Measurements from ENCODE around the gene KCNJ14. TPM values are rescaled to one million over a fixed set of nuclear protein-coding genes. Genes with fewer than 3 reads are reported as not detected.

KCNJ14 gene
- total RNA-seq, 3 donors from 2014 or later: 0.80 to 1.6 (median 1.0) TPM

DNA sequence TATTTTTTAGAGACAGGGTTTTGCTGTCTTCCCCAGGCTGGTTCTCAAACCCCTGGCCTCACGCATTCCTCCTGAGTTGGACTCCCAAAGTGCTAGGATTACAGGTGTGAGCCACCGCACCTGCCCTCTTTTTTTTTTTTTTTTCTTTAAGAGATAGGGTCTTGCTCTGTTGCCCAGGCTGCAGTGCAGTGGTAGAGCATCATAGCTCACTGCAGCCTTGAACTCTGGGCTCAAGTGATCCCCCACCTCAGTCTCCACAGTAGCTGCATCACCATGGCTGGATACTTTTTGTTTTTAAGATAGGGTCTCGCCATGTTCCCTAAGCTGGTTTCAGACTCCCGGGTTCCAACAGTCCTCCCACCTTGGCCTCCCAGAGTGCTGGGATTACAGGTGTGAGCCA is 1.5 kb downstream of the KCNJ14 start:
- Histone ChIP-seq H3K4me1 (no peaks in the 10 kb centered on the region), H3K9me3 (no peaks in the 10 kb centered on the region), H3K27ac (no peak overlapping the region), H3K27me3 (no peaks in the 10 kb centered on the region), H3K4me3 (no peak overlapping the region), H3K36me3 (peaks cover 7% of the 10 kb centered on the region)
- intact Hi-C loops (cut with DNase I; ENCODE audit: low total_unique reads): no loop called here
- no peak for DNase-seq (ENCODE audit: low spot score in 2 of 2)
- TF ChIP-seq, protein P1, sequence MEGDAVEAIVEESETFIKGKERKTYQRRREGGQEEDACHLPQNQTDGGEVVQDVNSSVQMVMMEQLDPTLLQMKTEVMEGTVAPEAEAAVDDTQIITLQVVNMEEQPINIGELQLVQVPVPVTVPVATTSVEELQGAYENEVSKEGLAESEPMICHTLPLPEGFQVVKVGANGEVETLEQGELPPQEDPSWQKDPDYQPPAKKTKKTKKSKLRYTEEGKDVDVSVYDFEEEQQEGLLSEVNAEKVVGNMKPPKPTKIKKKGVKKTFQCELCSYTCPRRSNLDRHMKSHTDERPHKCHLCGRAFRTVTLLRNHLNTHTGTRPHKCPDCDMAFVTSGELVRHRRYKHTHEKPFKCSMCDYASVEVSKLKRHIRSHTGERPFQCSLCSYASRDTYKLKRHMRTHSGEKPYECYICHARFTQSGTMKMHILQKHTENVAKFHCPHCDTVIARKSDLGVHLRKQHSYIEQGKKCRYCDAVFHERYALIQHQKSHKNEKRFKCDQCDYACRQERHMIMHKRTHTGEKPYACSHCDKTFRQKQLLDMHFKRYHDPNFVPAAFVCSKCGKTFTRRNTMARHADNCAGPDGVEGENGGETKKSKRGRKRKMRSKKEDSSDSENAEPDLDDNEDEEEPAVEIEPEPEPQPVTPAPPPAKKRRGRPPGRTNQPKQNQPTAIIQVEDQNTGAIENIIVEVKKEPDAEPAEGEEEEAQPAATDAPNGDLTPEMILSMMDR (IDR thresholded peaks at IDR 0.05): no peak
- TF ChIP-seq POLR2A (IDR thresholded peaks at IDR 0.05) (no peak), POLR2AphosphoS5 (IDR thresholded peaks at IDR 0.05) (no peak)

DNA sequence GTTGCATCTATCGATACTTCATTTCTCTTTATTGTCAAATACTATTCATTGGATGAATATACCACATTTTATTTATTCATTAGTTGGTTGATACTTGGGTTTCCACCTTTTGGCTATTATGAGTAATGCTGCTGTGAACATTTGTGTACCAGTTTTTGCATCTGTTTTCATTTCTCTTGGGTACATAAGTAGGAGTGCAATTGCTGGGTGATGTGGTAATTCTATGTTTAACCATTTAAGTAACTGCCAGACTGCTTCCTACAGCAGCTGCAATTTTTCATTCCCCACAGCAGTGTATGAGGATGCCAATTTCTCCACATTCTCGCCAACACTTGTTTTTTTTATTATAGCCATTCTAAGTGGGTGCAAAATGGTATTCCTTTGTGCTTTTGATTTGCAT is 2.6 kb downstream of the KCNJ14 start:
- TF ChIP-seq POLR2AphosphoS5 (IDR thresholded peaks at IDR 0.05) (no peak), POLR2A (IDR thresholded peaks at IDR 0.05) (no peak)
- TF ChIP-seq, protein P1 (IDR thresholded peaks at IDR 0.05): no peak
- no peak overlapping the region for H3K27ac ChIP-seq
- no peaks in the 10 kb centered on the region for H3K27me3 ChIP-seq
- no peak overlapping the region for H3K4me3 ChIP-seq
- no peaks in the 10 kb centered on the region for H3K4me1 ChIP-seq
- peaks cover 7% of the 10 kb centered on the region for H3K36me3 ChIP-seq
- no peaks in the 10 kb centered on the region for H3K9me3 ChIP-seq
- intact Hi-C loops (cut with DNase I; ENCODE audit: low total_unique reads): no loop called here
- DNase-seq (ENCODE audit: low spot score in 2 of 2): no peak

DNA sequence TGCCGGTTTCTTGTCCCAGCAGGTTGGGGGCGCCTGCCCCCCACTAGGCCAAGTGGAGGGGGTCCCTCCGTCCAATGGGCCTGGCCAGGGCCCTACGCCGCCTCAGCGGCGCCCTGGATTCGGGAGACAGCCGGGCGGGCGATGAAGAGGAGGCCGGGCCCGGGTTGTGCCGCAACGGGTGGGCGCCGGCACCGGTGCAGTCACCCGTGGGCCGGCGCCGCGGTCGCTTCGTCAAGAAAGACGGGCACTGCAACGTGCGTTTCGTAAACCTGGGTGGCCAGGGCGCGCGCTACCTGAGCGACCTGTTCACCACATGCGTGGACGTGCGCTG is 6.2 kb downstream of the KCNJ14 start:
- Histone ChIP-seq H3K9me3 (no peaks in the 10 kb centered on the region), H3K27ac (no peak overlapping the region), H3K4me3 (no peak overlapping the region), H3K4me1 (no peaks in the 10 kb centered on the region), H3K36me3 (no peaks in the 10 kb centered on the region), H3K27me3 (no peaks in the 10 kb centered on the region)
- intact Hi-C loops (cut with DNase I; ENCODE audit: low total_unique reads): no loop called here
- TF ChIP-seq POLR2A (IDR thresholded peaks at IDR 0.05): no peak
- no peak for TF ChIP-seq POLR2AphosphoS5 (IDR thresholded peaks at IDR 0.05)
- TF ChIP-seq, protein P1 (IDR thresholded peaks at IDR 0.05): no peak
- no peak for DNase-seq (ENCODE audit: low spot score in 2 of 2)

DNA sequence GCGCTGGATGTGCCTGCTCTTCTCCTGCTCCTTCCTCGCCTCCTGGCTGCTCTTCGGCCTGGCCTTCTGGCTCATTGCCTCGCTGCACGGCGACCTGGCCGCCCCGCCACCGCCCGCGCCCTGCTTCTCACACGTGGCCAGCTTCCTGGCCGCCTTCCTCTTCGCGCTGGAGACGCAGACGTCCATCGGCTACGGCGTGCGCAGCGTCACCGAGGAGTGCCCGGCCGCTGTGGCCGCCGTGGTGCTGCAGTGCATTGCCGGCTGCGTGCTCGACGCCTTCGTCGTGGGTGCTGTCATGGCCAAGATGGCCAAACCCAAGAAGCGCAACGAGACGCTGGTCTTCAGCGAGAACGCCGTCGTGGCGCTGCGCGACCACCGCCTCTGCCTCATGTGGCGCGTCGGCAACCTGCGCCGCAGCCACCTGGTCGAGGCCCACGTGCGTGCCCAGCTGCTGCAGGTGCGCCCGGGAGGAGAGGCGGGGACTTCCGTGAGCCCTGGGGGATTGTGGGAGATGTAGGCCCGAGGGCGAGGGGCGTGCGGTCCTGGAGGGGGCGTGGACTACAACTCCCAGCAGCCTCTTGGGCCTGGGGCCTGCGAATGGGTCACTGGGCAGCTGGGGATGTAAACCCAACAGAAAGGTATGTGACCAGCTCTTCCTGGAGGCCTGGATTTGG is 6.7 kb downstream of the KCNJ14 start:
- H3K27me3 ChIP-seq: no peaks in the 10 kb centered on the region
- no peak for TF ChIP-seq POLR2AphosphoS5 (IDR thresholded peaks at IDR 0.05)
- TF ChIP-seq POLR2A (IDR thresholded peaks at IDR 0.05): no peak
- TF ChIP-seq, protein P1 (IDR thresholded peaks at IDR 0.05): no peak
- H3K9me3 ChIP-seq: no peaks in the 10 kb centered on the region
- H3K27ac ChIP-seq: no peak overlapping the region
- H3K4me1 ChIP-seq: no peaks in the 10 kb centered on the region
- DNase-seq (ENCODE audit: low spot score in 2 of 2): no peak
- H3K4me3 ChIP-seq: no peak overlapping the region
- intact Hi-C loops (cut with DNase I; ENCODE audit: low total_unique reads): no loop called here
- no peaks in the 10 kb centered on the region for H3K36me3 ChIP-seq

DNA sequence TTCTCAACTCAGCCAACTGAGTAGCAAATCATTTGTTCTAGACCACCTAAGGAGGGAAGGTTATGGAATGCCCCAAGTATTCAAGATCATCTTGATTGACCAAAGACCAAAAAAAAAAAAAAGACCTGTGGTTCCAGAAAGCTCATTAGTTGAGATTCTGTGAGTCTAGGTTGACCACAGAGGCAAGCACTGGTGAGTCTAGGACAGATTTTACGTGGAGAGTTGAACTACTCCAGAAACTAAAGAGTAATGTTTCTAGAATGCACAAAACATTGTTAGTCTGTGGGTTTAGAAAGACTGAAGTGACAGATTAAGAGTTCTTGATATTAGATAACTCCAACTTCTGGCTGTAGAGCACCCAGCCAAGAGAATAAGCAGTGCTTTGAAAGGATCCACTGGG is 9.8 kb downstream of the KCNJ14 start:
- TF ChIP-seq, protein P1 (IDR thresholded peaks at IDR 0.05): no peak
- TF ChIP-seq POLR2AphosphoS5 (IDR thresholded peaks at IDR 0.05): no peak
- TF ChIP-seq POLR2A (IDR thresholded peaks at IDR 0.05): no peak
- intact Hi-C loops (cut with DNase I; ENCODE audit: low total_unique reads): no loop called here
- H3K4me1 ChIP-seq: peaks cover 3% of the 10 kb centered on the region in 2 donors
- H3K36me3 ChIP-seq: no peaks in the 10 kb centered on the region
- no peaks in the 10 kb centered on the region for H3K27me3 ChIP-seq
- H3K9me3 ChIP-seq: no peaks in the 10 kb centered on the region
- no peak overlapping the region for H3K4me3 ChIP-seq
- H3K27ac ChIP-seq: no peak overlapping the region
- DNase-seq (ENCODE audit: low spot score in 2 of 2): no peak
